Testis (tissue), 3 donors: Measurements from ENCODE around the gene IFFO2. TPM values are rescaled to one million over a fixed set of nuclear protein-coding genes. Genes with fewer than 3 reads are reported as not detected.

ENCODE experiments used
- DNase-seq: peaks from one replicate; pipeline ENCODE4 v3.0.0-alpha.2; 2019
- H3K27ac ChIP-seq, 2 donors: fragments of 200-600 bp; sonication (generic); one replicate each; pipeline ENCODE4 v1.5.1; 2019
- H3K27me3 ChIP-seq: fragments of 200-600 bp; sonication (generic); one replicate; pipeline ENCODE4 v1.5.1; 2019
- H3K36me3 ChIP-seq: fragments of 200-600 bp; sonication (generic); one replicate; pipeline ENCODE4 v1.5.1; 2017; ENCODE audit warnings: low read depth; ENCODE audit errors: missing control alignments
- H3K4me1 ChIP-seq: fragments of 200-600 bp; sonication (generic); one replicate; pipeline ENCODE4 v1.5.1; 2019
- H3K4me3 ChIP-seq, 2 donors: fragments of 200-600 bp; sonication (generic); one replicate each; pipeline ENCODE4 v1.5.1; 2017 to 2019
- H3K9me3 ChIP-seq: fragments of 200-600 bp; sonication (generic); one replicate; pipeline ENCODE4 v1.5.1; 2017
- CTCF ChIP-seq, 3 experiments: fragments of 450-650 bp in 2 of 3; fragments of 200-600 bp in 1 of 3; sonication (generic) in 1 of 3; IDR thresholded peaks; one replicate each; pipeline ENCODE4 v1.5.1; 2016 to 2019; ENCODE audit warnings: antibody characterized with exemption in 3 of 3, mild to moderate bottlenecking in 2 of 3, moderate library complexity in 1 of 3
- POLR2A ChIP-seq: fragments of 450-650 bp; IDR thresholded peaks from one replicate; pipeline ENCODE4 v1.6.1; 2017; ENCODE audit warnings: antibody characterized with exemption, mild to moderate bottlenecking, moderate library complexity
- WGBS, 2 donors: methylation state at CpG; one replicate each; pipeline ENCODE4 v1.1.5; 2018; 5-methylcytosine and 5-hydroxymethylcytosine counted together
- intact Hi-C: fragments of 100-400 bp; cut with DNase I; formaldehyde crosslinking; loops from one replicate; pipeline ENCODE4 v1.15.1; 2023; ENCODE audit warnings: low total_unique reads
- polyA plus RNA-seq: library from polyadenylated mRNA; stranded (reverse); fragments of 350-450 nt; fragmentation: Illumina TruSeq; extraction: RNeasy Lipid Tissue Mini Kit (QIAGEN cat#74804); gene quantifications from one replicate; pipeline ENCODE4 v1.2.3, GENCODE V29; 2014; ENCODE audit warnings: low read depth, low replicate concordance; ENCODE audit not compliant: insufficient read depth
- total RNA-seq, 2 donors: library from RNA; depleted of rRNA; stranded (reverse); fragments of >200 nt; gene quantifications; one replicate each; pipeline ENCODE4 v1.2.3, GENCODE V29; 2016

IFFO2 gene
- total and polyA plus RNA-seq, 3 donors from 2014 or later, result 5.0 to 8.5 (median 5.6) TPM

- peak; percentile 22 for DNase-seq
- intact Hi-C loops, result no loop called here
- H3K4me3 ChIP-seq, result no peak overlapping the region
- H3K4me1 ChIP-seq, result peaks cover 30% of the 10 kb centered on the region
- H3K9me3 ChIP-seq, result no peaks in the 10 kb centered on the region
- H3K27me3 ChIP-seq, result no peaks in the 10 kb centered on the region
- TF ChIP-seq CTCF (IDR thresholded peaks at IDR 0.05), result no peak
- TF ChIP-seq POLR2A, result no peak
- H3K27ac ChIP-seq, result peak overlapping the region in 1 of 2 donors; percentile 81
- H3K36me3 ChIP-seq, result no peaks in the 10 kb centered on the region
- 76% methylated on average over 9 of the region's 9 CpGs; no CpG with 5 or more reads in 1 of the 2 donors for WGBS, 2 donors
Measured at GRCh38 chr1:18951416-18951815, 5.1 kb downstream of the IFFO2 start.

- no peak overlapping the region for H3K4me3 ChIP-seq
- peak overlapping the region; percentile 69 to 81 for H3K27ac ChIP-seq
- intact Hi-C loops, result no loop called here
- DNase-seq, result no peak
- no peaks in the 10 kb centered on the region for H3K36me3 ChIP-seq
- H3K9me3 ChIP-seq, result no peaks in the 10 kb centered on the region
- H3K4me1 ChIP-seq, result peaks cover 30% of the 10 kb centered on the region
- no peaks in the 10 kb centered on the region for H3K27me3 ChIP-seq
- WGBS, 2 donors, result 65 to 75% methylated on average over 19 of the region's 19 CpGs
- TF ChIP-seq POLR2A (no peak), CTCF (IDR thresholded peaks at IDR 0.05) (no peak)
Measured at GRCh38 chr1:18950401-18951026, 6.0 kb downstream of the IFFO2 start.

- intact Hi-C loops, result no loop called here
- H3K27me3 ChIP-seq, result no peaks in the 10 kb centered on the region
- no peaks in the 10 kb centered on the region for H3K36me3 ChIP-seq
- H3K27ac ChIP-seq, result peak overlapping the region; percentile 69 to 81
- 23 to 34% methylated on average over 21 to 22 of the region's 22 CpGs for WGBS, 2 donors
- H3K4me3 ChIP-seq, result no peak overlapping the region
- peak; percentile 30 for DNase-seq
- TF ChIP-seq POLR2A (no peak), CTCF (IDR thresholded peaks at IDR 0.05) (no peak)
- no peaks in the 10 kb centered on the region for H3K9me3 ChIP-seq
- H3K4me1 ChIP-seq, result peaks cover 23% of the 10 kb centered on the region
Measured at GRCh38 chr1:18949686-18950400, 6.6 kb downstream of the IFFO2 start.

GRCh38 chr1:18948913-18949685, 7.4 kb downstream of the IFFO2 start:
- no peaks in the 10 kb centered on the region for H3K36me3 ChIP-seq
- no peak overlapping the region for H3K4me3 ChIP-seq
- DNase-seq, result peak; percentile 34
- intact Hi-C loops, result no loop called here
- WGBS, 2 donors, result 56% methylated on average over 17 to 22 of the region's 23 CpGs
- H3K27ac ChIP-seq, result peak overlapping the region in 1 of 2 donors; percentile 81
- H3K27me3 ChIP-seq, result no peaks in the 10 kb centered on the region
- H3K4me1 ChIP-seq, result peaks cover 16% of the 10 kb centered on the region
- TF ChIP-seq CTCF (IDR thresholded peaks at IDR 0.05), result no peak
- no peak for TF ChIP-seq POLR2A
- no peaks in the 10 kb centered on the region for H3K9me3 ChIP-seq
